CD4-positive, CD25-positive, alpha-beta regulatory T cell (primary cell): Measurements from ENCODE around the gene NBEAL1. TPM values are rescaled to one million over a fixed set of nuclear protein-coding genes. Genes with fewer than 3 reads are reported as not detected.
"Not testable (repeated sequence)": the region's sequence is repeated elsewhere in the genome, so short reads cannot be mapped to it uniquely, and the experiment has no call there.

Source experiments
- ATAC-seq, 2 donors: fragments of 150-1000 bp; cut with Tn5 transposase; one replicate each; pipeline ENCODE4 v1.10.0; 2021; ENCODE audit warnings: low read depth in 2 of 2, moderate number of reproducible peaks in 2 of 2, moderate library complexity in 1 of 2
- DNase-seq, 3 donors: peaks; one replicate each; pipeline versions ENCODE4 v3.0.0 to v3.0.0-alpha.2; 2012 to 2022; ENCODE audit warnings: mixed read lengths in 1 of 3
- H3K27ac ChIP-seq: one replicate; pipeline ENCODE4 v1.7.0; 2013; ENCODE audit warnings: mild to moderate bottlenecking, low read length; ENCODE audit not compliant: insufficient read depth, poor library complexity, severe bottlenecking
- H3K27me3 ChIP-seq: one replicate; pipeline ENCODE4 v1.7.0; 2013; ENCODE audit warnings: low read length; ENCODE audit not compliant: control insufficient read depth, insufficient read depth
- H3K36me3 ChIP-seq: one replicate; pipeline ENCODE4 v1.7.0; 2013; ENCODE audit warnings: mild to moderate bottlenecking, low read length, moderate library complexity; ENCODE audit not compliant: control insufficient read depth, insufficient read depth
- H3K4me1 ChIP-seq: 2 replicates; pipeline ENCODE4 v1.7.0; 2013; ENCODE audit warnings: mild to moderate bottlenecking, low read length; ENCODE audit not compliant: insufficient read depth, control insufficient read depth, poor library complexity, severe bottlenecking
- H3K4me3 ChIP-seq: one replicate; pipeline ENCODE4 v1.7.0; 2013; ENCODE audit warnings: low read depth, mild to moderate bottlenecking, low read length, moderate library complexity
- H3K9me3 ChIP-seq, 2 experiments: 1 replicate in 1 of 2; 2 replicates in 1 of 2; pipeline ENCODE4 v1.7.0; 2013; ENCODE audit warnings: low read length in 2 of 2, mild to moderate bottlenecking in 1 of 2, moderate library complexity in 1 of 2; ENCODE audit not compliant: control insufficient read depth in 2 of 2
- H3K27ac Mint-ChIP-seq, 3 donors: one replicate each; pipeline ENCODE4 v1.8.0; 2020 to 2022; ENCODE audit warnings: mild to moderate bottlenecking in 3 of 3, mixed read lengths in 3 of 3, moderate library complexity in 2 of 3
- H3K27me3 Mint-ChIP-seq: one replicate; pipeline ENCODE4 v1.8.0; 2022; ENCODE audit warnings: mild to moderate bottlenecking, mixed read lengths
- H3K36me3 Mint-ChIP-seq: one replicate; pipeline ENCODE4 v1.8.0; 2020; ENCODE audit warnings: mixed read lengths
- H3K4me1 Mint-ChIP-seq, 4 donors: one replicate each; pipeline ENCODE4 v1.8.0; 2020 to 2022; ENCODE audit warnings: mixed read lengths in 4 of 4, mild to moderate bottlenecking in 1 of 4
- H3K4me3 Mint-ChIP-seq, 4 donors: one replicate each; pipeline ENCODE4 v1.8.0; 2020 to 2022; ENCODE audit warnings: mild to moderate bottlenecking in 4 of 4, mixed read lengths in 4 of 4, moderate library complexity in 3 of 4
- H3K9me3 Mint-ChIP-seq, 7 donors: one replicate each; pipeline ENCODE4 v1.8.0; 2020 to 2022; ENCODE audit warnings: mixed read lengths in 7 of 7, mild to moderate bottlenecking in 3 of 7, moderate library complexity in 2 of 7
- polyA plus RNA-seq, 4 donors: library from polyadenylated mRNA; unstranded; fragments of 300-500 nt; fragmentation: Illumina TruSeq; gene quantifications; one replicate each; pipeline ENCODE4 v1.2.3, GENCODE V29; 2021
- total RNA-seq: library from RNA; stranded (reverse); gene quantifications from one replicate; pipeline ENCODE4 v1.2.3, GENCODE V29; 2022

NBEAL1 gene
- total and polyA plus RNA-seq, 5 donors from 2014 or later: 6.0 to 18.3 (median 6.5) TPM

DNA sequence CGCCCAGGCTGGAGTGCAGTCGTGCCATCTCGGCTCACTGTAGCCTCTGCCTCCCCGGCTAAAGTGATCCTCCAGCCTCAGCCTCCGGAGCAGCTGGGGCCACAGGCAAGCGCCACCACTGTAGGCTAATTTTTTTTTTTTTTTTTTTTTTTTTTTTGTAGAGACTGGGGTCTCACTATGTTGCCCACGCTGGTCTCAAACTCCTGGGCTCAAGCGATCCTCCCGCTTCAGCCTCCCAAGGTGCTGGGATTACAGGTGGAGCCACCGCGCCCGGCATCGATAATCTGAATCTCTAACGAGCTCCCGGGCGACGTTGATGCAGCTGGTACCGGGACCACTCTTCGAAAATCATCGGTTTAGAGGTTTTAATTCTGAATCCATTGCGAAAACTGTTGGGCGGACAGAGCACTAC lies 223.6 kb downstream of the NBEAL1 start:
- ATAC-seq (no peak), DNase-seq (no peak)
- peak overlapping the region; percentile 98 for H3K27ac ChIP-seq
- Mint-ChIP-seq H3K36me3 (peaks cover 16% of the 10 kb centered on the region), H3K4me3 (peak overlapping the region; percentile 96 to 100 (median 98)), H3K27me3 (peaks cover 5% of the 10 kb centered on the region), H3K4me1 (peaks cover 15 to 45% (median 33%) of the 10 kb centered on the region in 4 donors), H3K9me3 (peaks cover 0 to 1% (median 0%) of the 10 kb centered on the region in 7 donors), H3K27ac (peak overlapping the region; percentile 83 to 100 (median 99))
- peaks cover 8% of the 10 kb centered on the region for H3K36me3 ChIP-seq
- H3K4me1 ChIP-seq: peaks cover 18% of the 10 kb centered on the region
- H3K9me3 ChIP-seq: no peaks in the 10 kb centered on the region
- no peaks in the 10 kb centered on the region for H3K27me3 ChIP-seq
- peak overlapping the region; percentile 84 for H3K4me3 ChIP-seq

- peak; percentile 91 to 98 (median 98) for DNase-seq
- Histone ChIP-seq H3K36me3 (peaks cover 12% of the 10 kb centered on the region), H3K9me3 (no peaks in the 10 kb centered on the region), H3K4me1 (peaks cover 18% of the 10 kb centered on the region), H3K27ac (peak within 1 kb of the TSS; percentile 98), H3K4me3 (peak within 1 kb of the TSS; percentile 93), H3K27me3 (no peaks in the 10 kb centered on the region)
- Mint-ChIP-seq H3K36me3 (peaks cover 19% of the 10 kb centered on the region), H3K4me1 (peaks cover 15 to 49% (median 36%) of the 10 kb centered on the region in 4 donors), H3K27ac (peak within 1 kb of the TSS; percentile 98 to 100 (median 99)), H3K4me3 (peak within 1 kb of the TSS; percentile 96 to 100 (median 98)), H3K27me3 (peaks cover 5% of the 10 kb centered on the region), H3K9me3 (peaks cover 0 to 1% (median 0%) of the 10 kb centered on the region in 7 donors)
- peak; percentile 87 to 89 for ATAC-seq
These were observed 224.2 kb downstream of the NBEAL1 start, which contains the start of gene CYP20A1 for GRCh38 chr2:203238704-203239526. Gene CYP20A1 (plus strand): TSS chr2:203239018. CDS start chr2:203239063, 45 bp downstream.

DNA sequence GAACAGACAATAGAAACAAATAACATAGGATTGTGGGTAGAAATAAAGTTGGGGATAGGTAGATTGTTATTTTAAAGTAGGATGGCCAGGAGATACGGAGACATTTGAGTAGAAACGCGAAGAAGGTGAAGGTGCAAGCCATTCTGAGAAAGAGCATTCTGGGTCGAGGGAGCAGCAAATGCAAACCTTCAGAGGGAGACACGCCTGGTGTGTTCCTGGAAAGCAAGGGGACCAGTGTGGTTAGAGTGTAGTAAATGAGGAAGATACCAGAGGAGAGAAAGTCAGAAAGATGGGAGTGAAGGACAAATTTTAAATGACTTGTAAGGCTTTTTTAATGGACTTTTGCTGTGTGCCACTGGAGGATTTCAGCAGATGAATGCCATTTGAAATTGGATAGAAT lies 225.8 kb downstream of the NBEAL1 start:
- H3K4me1 Mint-ChIP-seq: peaks cover 16 to 54% (median 41%) of the 10 kb centered on the region in 4 donors
- peaks cover 5% of the 10 kb centered on the region for H3K27me3 Mint-ChIP-seq

DNA sequence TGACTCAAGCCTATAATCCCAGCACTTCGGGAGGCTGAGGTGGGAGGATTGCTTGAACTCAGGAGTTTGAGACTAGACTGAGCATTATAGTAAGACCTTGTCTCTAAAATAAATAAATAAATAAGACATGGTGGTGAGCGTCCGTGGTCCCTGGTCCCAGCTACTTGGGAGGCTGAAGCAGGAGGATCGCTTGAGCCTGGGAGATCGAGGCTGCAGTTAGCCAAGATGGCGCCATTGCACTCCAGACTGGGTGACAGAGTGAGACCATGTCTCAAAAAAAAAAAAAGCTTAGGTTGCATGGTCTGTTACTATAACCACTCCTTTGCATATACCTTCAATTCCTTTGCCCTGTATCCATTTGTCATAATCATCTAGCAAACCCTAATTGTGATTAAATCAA lies 227.8 kb downstream of the NBEAL1 start:
- Mint-ChIP-seq H3K27me3 (peaks cover 5% of the 10 kb centered on the region), H3K36me3 (peaks cover 35% of the 10 kb centered on the region), H3K27ac (peak overlapping the region; percentile 0 to 54 (median 43)), H3K4me1 (peaks cover 24 to 65% (median 48%) of the 10 kb centered on the region in 4 donors), H3K9me3 (no peaks in the 10 kb centered on the region), H3K4me3 (peak overlapping the region in 3 of 4 donors; percentile 7 to 26 (median 9))
- H3K9me3 ChIP-seq: no peaks in the 10 kb centered on the region
- DNase-seq (no peak), ATAC-seq (no peak)
- no peaks in the 10 kb centered on the region for H3K27me3 ChIP-seq
- H3K36me3 ChIP-seq: peaks cover 19% of the 10 kb centered on the region
- no peak overlapping the region for H3K4me3 ChIP-seq
- peaks cover 18% of the 10 kb centered on the region for H3K4me1 ChIP-seq
- no peak overlapping the region for H3K27ac ChIP-seq

More for the DNA sequence above, 225.8 kb downstream of the NBEAL1 start:
- Mint-ChIP-seq H3K4me3 (peak overlapping the region; percentile 96 to 100 (median 98)), H3K36me3 (peaks cover 28% of the 10 kb centered on the region), H3K9me3 (peaks cover 0 to 1% (median 0%) of the 10 kb centered on the region in 7 donors), H3K27ac (peak overlapping the region; percentile 67 to 100 (median 99))
- no peaks in the 10 kb centered on the region for H3K9me3 ChIP-seq
- DNase-seq: peak in 1 of 3 donors; percentile 7
- no peaks in the 10 kb centered on the region for H3K27me3 ChIP-seq
- peaks cover 14% of the 10 kb centered on the region for H3K36me3 ChIP-seq
- ATAC-seq: no peak
- peak overlapping the region; percentile 93 for H3K4me3 ChIP-seq
- H3K27ac ChIP-seq: peak overlapping the region; percentile 98
- peaks cover 18% of the 10 kb centered on the region for H3K4me1 ChIP-seq

DNA sequence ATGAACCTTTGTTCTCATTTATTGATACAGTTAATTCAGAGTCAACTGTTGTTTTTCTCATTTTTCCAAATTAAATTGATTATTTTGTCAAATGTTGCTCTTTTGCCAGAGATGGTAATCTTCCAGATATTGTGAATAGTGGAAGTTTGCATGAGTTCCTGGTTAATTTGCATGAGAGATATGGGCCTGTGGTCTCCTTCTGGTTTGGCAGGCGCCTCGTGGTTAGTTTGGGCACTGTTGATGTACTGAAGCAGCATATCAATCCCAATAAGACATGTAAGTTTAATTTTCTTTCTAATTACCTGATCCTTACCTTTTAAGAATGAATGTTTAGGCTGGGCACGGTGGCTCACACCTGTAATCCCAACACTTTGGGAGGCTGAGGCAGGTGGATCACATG lies 232.0 kb downstream of the NBEAL1 start:
- no peak overlapping the region for H3K4me3 ChIP-seq
- H3K4me3 Mint-ChIP-seq: no peak overlapping the region
- H3K27ac ChIP-seq: no peak overlapping the region
- H3K4me1 Mint-ChIP-seq: peaks cover 15 to 43% (median 31%) of the 10 kb centered on the region in 4 donors
- H3K36me3 Mint-ChIP-seq: peaks cover 35% of the 10 kb centered on the region
- peak overlapping the region in 1 of 3 donors; percentile 11 for H3K27ac Mint-ChIP-seq
- H3K27me3 ChIP-seq: no peaks in the 10 kb centered on the region
- no peak for DNase-seq
- peaks cover 54% of the 10 kb centered on the region for H3K36me3 ChIP-seq
- peaks cover under 1% of the 10 kb centered on the region for H3K4me1 ChIP-seq
- ATAC-seq: no peak
- no peaks in the 10 kb centered on the region for H3K9me3 ChIP-seq
- H3K27me3 Mint-ChIP-seq: no peaks in the 10 kb centered on the region
- no peaks in the 10 kb centered on the region for H3K9me3 Mint-ChIP-seq

DNA sequence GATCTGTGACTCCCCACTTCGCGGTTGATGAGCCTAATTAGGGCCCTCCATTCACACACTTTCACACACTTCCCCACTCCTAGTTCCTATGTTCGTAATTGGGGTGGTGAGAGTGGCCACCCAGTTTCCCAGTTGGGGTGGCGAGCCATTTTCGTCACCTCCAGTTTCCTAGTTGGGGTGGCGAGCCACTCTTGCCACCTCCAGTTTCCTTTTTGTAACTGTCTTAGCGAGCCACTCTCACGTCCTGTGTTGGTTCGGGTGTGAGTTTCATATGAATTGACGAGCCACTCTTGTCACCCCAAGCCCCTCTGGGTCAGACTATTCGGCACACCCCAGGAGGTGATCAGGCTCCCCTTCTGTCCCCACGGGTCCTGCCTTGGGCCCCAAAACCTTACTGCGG lies 238.1 kb downstream of the NBEAL1 start:
- H3K4me1 ChIP-seq: no peaks in the 10 kb centered on the region
- Mint-ChIP-seq H3K36me3 (peaks cover 37% of the 10 kb centered on the region), H3K9me3 (peaks cover 0 to 4% (median 2%) of the 10 kb centered on the region in 7 donors), H3K27me3 (no peaks in the 10 kb centered on the region), H3K4me1 (peaks cover 6 to 14% (median 12%) of the 10 kb centered on the region in 4 donors), H3K4me3 (peak overlapping the region in 1 of 4 donors; percentile 51), H3K27ac (no peak overlapping the region)
- no peaks in the 10 kb centered on the region for H3K9me3 ChIP-seq
- H3K27me3 ChIP-seq: no peaks in the 10 kb centered on the region
- peaks cover 81% of the 10 kb centered on the region for H3K36me3 ChIP-seq
- ATAC-seq: no peak
- H3K27ac ChIP-seq: no peak overlapping the region
- H3K4me3 ChIP-seq: no peak overlapping the region
- no peak for DNase-seq

- H3K4me3 Mint-ChIP-seq, H3K27ac ChIP-seq, H3K27me3 Mint-ChIP-seq, H3K27ac Mint-ChIP-seq, H3K9me3 ChIP-seq, DNase-seq, H3K4me3 ChIP-seq, H3K4me1 ChIP-seq, ATAC-seq, H3K9me3 Mint-ChIP-seq, H3K27me3 ChIP-seq: not testable (repeated sequence)
- peaks cover 81% of the 10 kb centered on the region for H3K36me3 ChIP-seq
- Mint-ChIP-seq H3K36me3 (peaks cover 39% of the 10 kb centered on the region), H3K4me1 (peaks cover 9 to 17% (median 15%) of the 10 kb centered on the region in 4 donors)
These were observed 238.9 kb downstream of the NBEAL1 start for GRCh38 chr2:203253422-203254095.
